ENCODE results near the gene COL15A1.

The COL15A1 gene

DNA sequence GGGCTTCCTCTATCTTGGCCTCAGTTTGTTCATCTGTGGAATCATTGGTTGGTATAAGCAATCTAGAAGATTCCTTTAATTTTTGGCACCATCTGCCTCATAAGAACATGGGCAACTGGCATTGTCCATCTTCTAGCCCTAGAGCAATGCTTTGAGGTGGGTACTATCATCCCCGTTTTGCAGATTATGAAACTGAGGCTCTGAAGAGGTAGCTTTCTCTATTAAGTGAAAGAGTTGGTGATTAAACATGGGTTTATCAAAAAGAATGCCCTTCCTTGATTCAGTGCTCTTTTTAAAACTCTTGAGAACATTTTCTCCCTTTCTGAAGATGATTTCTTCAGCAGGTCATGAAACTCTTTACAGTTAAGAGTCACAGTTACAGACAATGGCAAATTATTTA is 118.8 kb downstream of the COL15A1 start:
- no peak for DNase-seq

- DNase-seq = no peak
Observed at GRCh38 chr9:99063522-99063921, 119.8 kb downstream of the COL15A1 start.

DNA sequence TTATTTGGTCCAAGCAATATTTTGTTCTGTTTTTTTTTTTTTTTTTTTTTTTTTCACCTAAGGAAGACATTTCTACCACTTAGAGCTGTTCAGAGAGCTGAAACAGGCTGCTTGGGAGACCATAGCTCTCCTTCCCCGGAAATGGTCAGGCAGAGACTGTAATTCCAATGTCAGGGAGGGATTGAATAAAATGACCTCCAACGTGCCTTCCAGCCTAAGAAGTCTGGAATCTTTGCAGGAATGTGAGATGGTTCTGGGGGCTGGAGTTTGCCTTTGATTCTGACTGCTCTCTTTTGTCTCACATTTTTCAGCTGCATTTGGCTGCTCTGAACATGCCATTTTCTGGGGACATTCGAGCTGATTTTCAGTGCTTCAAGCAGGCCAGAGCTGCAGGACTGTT is 122.9 kb downstream of the COL15A1 start:
- no peak for DNase-seq

DNA sequence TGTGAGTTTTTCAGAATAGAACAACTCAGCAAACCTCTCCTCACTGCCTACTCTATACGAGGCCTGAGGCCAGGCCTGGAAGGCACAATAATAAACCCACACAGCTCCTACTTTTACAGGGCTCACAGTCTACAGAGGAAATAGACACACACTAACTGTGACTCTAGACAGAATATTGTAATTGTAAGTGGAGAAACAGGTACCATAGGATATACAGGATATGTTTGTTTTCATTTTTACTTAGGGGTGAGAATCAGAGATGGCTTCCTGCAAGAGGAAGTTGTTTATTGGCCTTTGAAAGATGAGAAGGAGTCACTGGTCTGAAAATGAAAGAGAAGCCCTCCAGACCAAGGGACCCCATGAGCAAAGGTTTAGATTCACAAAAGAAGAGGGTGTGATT is 125.4 kb downstream of the COL15A1 start:
- DNase-seq = no peak

DNA sequence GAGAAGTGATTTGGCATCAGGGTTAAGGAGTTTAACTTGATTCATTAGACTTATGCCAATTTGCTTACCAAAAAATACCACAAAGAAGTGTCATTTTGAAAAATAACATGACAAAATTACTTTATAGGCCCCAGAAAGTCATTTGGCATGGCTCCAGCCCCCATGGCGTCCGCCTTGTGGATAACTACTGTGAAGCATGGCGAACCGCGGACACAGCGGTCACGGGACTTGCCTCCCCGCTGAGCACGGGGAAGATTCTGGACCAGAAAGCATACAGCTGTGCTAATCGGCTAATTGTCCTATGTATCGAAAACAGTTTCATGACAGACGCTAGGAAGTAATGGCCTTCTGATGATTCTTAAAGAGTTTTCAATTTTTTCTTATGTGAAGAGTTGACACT is 125.8 kb downstream of the COL15A1 start:
- no peak for DNase-seq

- DNase-seq = no peak
Observed at GRCh38 chr9:99070681-99071080, 127.0 kb downstream of the COL15A1 start.

DNA sequence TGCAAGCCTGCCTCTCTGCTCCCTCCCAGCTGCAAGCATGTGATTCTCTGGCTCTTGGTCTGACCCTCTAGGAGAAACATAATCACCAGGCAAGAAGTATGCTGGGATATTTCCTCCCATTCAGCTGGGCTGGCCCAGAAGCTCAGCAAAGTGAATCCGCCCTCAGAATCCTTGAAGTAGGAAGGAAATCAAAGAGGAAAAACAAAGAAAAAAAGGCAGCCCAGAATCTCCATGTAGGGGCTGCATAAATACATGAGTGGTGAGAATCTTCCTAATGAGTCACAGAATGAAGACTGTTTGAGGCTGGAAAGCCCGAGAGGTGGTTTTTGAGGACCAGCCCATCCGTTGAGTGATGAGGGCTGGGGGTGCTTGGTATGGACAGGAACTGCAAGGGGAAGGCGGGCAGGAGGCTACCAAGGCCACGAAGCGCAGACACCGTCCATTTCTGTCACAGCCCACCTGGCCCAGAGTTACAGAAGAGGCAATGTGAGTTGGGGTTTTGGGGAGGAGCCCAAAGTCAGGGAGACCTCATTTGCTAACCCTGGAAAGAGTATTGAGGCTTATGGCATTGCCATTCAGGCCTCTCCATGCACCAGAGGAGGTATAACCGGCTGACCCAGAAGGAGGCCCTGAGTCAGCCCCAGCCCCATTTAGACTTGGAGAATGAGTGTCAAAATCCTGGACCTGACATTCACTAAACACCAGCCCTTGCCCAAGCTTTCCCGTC is 127.8 kb downstream of the COL15A1 start:
- DNase-seq = no peak

GRCh38 chr9:99072040-99072394 is 128.3 kb downstream of the COL15A1 start:
- DNase-seq = no peak

DNA sequence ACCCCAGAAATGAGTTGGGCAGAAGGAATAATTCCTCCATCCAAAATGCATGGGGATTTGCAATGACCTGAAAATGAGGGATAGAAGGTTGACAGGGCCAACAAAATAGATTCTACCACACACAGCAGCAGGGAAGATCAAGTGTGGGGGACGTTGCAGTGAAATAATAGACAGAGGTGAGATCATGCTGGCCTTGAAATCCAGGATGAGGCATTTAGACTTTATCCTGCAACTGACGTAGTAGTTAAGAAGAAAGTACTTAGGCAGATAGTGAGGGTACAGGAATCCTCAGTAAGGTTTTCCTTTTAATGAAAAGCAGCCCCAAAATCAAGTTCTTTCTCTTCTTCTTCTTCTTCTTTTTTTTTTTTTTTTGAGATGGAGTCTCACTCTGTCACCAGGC is 129.6 kb downstream of the COL15A1 start:
- DNase-seq = no peak

DNA sequence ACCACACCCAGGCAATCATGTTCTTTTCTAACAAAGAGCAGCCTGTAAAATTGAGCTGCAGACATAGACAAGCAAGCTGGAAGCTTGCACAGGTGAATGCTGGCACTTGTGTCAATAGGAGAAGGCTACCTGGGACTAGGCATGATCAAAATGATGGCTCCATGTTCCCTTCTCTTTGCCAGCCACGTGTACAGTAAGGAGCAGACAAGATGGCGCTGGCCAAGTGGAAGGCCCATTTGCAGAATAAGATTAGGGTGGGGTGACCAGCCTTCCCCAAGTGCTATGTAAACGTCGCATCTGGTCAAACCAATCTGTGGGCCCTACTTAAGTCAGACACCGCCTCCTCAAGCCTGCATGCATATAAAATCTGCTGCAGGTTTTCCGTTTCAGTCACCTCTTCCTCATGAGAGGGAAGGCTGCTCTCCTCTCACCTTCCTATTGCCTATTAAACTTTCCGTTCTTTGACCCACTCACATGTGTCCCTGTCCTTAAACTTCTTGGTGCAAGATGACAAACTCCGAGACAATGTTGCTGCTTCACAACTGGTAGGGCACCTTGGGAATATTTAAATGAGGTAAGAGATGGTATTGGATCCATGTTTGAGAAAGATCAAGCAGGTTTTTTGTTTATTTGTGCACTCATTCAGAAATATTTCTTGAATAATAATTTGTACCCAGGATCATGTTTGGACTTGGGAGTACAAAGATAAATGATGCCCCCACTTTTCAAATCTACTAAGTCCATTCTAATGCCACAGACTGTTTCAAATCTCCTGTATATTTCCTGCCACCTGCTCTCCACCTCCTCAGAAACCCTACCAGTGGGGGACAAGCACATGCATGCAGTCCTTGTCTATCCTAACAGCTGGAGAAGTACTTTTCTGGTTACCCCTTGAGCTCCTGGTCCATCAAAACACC is 130.5 kb downstream of the COL15A1 start:
- DNase-seq = no peak

- DNase-seq = no peak
Observed at GRCh38 chr9:99074902-99075245, 131.2 kb downstream of the COL15A1 start.

- no peak for DNase-seq
Observed at GRCh38 chr9:99075246-99075912, 131.7 kb downstream of the COL15A1 start.

DNA sequence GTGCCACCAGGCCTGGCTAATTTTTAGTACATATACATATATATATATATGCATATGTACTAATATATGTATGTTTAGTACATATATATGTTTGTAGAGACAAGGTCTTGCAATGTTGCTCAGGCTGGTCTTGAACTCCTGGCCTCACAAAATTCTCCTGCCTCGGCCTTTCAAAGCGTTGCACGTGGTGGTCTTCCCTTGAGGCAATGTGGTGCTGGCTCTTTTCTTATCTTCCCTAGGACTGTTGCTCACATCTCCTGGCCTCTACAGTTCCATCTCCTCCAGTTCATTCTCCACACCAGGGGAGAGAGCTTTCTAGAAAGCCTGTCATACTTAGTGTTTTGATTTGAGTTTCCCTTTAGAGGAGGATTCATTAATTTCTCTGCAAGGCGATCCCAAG is 132.3 kb downstream of the COL15A1 start:
- DNase-seq = no peak

DNA sequence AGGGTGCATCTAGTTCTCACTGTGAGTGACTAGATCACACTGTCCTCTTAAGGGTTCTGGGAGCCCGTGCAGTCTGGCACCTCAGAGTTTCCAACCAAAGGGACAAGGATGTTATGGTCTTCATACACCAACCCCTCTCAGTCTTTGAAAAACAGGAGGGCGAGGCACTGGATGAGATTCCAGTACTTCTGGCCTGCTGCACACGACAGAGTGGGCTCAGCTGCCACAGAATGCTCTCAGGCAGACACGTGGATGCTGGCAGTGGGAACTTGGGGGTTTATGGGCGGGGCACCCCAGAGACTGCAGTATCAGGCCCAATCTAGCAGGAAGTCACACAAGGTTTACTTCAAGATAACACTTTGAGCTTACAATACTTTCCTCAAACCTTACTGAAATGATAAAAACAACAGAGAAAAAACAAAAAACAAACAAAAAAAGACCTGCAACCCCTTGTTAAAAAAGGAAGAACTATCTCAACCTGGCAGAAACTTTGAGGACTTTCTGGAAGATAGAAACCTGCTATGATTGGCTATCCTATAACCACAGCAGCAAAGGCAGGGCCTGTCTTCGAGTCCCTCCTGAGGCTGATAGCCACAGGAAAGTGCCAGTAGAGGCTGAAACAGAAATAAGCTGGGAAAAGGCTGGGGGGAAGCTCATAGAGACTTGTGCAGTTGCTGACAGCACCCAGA is 132.9 kb downstream of the COL15A1 start:
- DNase-seq = no peak

DNA sequence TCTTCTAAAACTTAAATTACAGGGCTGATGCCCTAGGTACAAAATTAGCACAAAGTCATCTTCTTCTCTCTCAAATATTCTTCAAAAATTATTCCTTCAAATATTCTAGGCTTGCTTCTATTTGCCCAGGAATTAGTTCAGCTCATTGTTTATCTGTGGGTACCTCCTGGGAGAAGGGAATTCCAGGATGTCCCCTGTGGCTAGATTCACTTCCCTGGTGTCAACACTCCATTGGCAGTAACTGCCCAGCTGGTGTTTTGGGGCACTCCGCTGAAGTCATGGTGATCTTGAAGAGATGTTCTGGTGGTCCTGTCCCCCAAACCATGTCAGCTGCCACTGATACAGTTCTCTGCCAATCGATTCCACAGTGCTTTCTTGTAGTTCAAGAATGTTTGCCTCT is 135.0 kb downstream of the COL15A1 start:
- no peak for DNase-seq

DNA sequence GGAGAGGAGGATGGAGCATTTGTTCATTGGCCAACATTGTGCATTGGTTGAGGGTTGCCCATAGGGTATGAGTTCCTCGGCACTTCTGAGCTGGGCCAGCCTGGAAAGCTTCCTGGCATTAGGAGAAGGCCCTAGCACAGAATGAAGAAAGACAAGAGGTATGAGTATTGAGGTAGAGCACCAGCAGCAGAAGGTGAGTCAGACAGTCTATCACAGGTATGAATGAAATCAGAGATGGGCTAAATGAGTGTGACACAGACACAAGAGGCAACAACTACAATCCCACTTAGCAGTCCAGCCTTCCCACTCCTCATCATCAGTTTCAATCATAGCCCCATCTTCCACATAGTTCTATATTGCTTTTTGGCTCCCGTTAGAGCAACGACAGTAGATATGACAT is 135.8 kb downstream of the COL15A1 start:
- no peak for DNase-seq

DNA sequence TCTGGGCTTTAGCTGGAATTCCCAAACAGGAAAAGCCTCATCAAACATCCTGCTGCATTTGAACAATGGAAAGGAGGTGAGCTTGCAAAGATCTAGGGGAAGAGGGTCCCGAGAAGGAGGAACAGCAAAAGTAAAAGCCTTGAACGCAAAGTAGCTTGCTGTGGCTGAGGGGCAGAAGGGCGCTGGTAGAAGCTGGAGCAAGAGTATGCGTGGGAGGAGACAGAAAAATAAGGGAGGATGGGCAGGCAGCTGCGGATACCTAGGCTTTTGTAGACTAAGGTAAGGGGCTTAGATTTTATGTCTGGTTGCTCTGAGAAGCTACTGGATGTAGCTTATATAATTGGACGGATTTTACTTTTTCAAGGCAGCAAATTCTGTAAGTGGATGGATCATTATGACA is 139.3 kb downstream of the COL15A1 start:
- DNase-seq = no peak

DNA sequence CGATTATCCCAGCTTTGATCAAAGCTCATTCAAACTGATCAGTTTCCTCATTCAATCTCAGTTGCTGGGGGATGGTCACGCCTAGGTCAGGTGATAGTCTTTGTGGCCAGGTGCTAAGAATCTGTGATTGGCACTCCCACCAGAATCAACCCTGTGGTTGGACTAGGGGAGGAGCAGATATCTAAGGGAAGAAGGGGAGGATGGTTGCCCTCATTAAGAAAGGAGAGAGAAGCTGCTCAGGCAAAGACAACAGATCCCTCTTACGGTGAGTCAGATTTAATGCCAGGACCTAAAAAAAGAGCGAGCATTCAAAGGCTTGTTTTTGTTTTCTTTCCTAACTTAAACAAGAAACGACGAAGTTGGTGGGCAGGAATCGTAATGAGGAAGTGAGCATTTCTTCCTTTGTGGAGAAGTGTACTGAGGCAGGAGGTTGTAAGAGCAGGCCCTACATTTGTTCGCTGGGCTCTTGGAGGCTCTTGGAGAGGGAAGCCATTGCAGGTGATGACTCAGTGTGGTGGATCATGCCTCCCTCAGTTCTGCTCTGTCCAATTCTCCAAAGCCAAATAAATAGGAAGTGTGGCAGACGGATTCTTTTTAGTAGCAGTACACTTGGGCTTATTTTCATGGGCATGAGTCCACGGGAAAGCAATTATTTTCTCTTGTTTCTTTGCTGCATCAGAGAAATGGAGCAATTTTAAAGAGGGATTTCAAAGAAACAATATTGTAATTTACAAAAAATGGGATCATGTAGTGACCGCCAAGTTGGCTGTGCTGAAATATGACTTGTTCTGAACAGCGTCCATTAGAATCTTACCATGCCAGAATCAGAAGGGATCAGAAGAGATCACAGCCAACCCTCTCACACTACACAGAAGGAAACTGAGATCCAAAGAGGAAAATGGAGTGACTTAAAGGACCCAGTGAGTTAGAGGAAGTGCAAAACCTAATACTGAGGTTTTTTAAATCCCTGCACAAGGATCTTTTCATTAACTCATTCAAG is 142.5 kb downstream of the COL15A1 start:
- no peak for DNase-seq

DNA sequence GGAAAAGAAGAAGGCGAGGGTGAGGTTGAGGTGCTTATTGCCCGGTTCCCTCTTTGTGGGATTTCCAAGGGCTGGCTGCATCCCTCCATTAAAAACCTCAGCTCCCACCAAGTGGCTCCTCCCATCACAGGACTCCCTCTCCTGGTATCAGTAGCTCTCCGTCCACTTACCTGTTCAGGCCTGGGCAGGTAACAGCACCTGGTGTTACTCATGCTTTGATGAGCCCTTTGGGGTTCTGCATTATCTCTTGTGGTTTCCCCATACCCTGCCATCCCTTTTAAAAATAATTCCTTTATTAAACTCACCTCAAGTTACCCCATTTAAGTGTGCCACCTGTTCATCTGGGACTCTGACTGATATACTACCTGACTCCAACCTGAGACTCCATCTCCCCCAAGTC is 143.8 kb downstream of the COL15A1 start:
- no peak for DNase-seq

DNA sequence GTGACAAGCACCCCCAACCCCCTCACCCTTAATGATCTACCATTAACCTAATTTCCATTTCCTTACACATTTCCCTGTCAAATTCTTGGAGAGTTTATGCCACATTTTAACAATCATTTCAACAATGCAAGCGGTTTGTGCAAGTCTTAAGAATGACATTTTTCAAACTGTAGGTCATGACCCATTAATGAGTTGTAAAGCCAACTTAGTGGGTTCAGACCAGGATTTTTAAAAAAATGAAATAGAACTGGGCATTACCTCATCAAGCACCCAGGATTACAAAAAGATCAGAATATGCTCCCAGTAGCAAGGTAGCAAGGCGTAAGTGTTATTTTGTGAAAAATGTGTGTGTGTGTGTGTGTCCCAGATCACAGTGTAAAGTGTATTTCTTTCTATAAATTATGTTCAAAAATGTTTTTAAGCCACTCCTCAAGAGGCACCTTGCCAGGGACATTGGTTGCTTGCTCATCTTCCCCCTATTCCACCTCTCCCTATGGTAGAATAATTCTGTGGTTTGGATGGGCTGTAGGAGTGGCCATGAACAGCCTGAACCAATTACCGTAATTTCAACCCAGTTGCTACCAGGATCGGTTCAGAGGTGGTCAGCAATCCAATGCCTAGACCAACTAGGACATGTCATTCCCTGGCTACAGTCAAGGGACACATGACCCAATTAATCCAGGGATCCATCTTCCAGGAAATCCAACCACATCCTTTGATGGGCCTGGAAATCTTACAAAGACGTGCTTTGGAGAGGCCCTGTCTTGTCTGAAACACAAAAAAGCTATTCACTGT is 146.8 kb downstream of the COL15A1 start:
- DNase-seq = no peak

Data from activated CD4-positive, alpha-beta T cell treated with anti-CD3 and anti-CD28 coated beads, Interleukin-2, amount 50 U/mL, for 4 hours (primary cell).